HG02798 (cell line): ENCODE data around the gene PCID2.
"Not testable (repeated sequence)": the region's sequence is repeated elsewhere in the genome, so short reads cannot be mapped to it uniquely, and the experiment has no call there.

Experiments
- ATAC-seq: cut with Tn5 transposase; IDR thresholded peaks from one replicate; pipeline ENCODE4 v1.9.1; 2021; ENCODE audit warnings: mild to moderate bottlenecking; ENCODE audit not compliant: unreplicated experiment, poor library complexity

Gene PCID2

GRCh38 chr13:113169277-113170272 is 38.9 kb downstream of the PCID2 start:
- no peak for ATAC-seq

DNA sequence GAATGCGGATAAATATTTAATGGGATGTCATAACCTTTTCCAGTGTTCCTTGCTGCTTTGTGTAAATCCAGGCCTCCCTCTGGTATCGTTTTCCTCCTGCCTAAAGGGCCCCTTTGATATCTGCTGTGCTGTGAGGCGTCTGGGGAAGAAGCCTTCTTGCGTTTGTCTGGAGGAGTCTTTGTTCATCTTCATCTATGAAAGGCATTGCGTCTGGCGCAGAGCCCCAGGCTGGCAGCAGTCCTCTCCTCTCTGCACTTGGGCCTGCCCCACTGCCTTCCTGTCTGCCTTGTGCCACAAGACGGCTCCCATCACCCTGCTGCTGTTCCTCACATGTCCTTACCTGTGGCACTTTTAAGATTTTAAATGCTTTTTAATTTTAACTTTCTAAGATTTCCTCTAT is 40.3 kb downstream of the PCID2 start:
- no peak for ATAC-seq

GRCh38 chr13:113167575-113167974 is 40.9 kb downstream of the PCID2 start:
- ATAC-seq: no peak

- ATAC-seq: no peak
Measured at GRCh38 chr13:113167155-113167554, 41.3 kb downstream of the PCID2 start.

GRCh38 chr13:113166681-113167080 is 41.8 kb downstream of the PCID2 start:
- no peak for ATAC-seq

GRCh38 chr13:113166266-113166665 is 42.2 kb downstream of the PCID2 start:
- no peak for ATAC-seq

GRCh38 chr13:113164492-113164891 is 44.0 kb downstream of the PCID2 start:
- no peak for ATAC-seq

- ATAC-seq: no peak
Measured at GRCh38 chr13:113162783-113163685, 45.4 kb downstream of the PCID2 start.

DNA sequence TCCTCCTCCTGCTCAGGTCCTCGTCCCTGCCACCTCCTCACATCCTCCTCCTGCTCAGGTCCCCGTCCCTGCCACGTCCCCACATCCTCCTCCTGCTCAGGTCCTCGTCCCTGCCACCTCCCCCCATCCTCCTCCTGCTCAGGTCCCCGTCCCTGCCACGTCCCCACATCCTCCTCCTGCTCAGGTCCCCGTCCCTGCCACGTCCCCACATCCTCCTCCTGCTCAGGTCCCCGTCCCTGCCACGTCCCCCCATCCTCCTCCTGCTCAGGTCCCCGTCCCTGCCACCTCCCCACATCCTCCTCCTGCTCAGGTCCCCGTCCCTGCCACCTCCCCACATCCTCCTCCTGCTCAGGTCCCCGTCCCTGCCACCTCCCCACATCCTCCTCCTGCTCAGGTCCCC is 46.5 kb downstream of the PCID2 start:
- not testable (repeated sequence) for ATAC-seq

- ATAC-seq: no peak
Measured at GRCh38 chr13:113161433-113161832, 47.0 kb downstream of the PCID2 start.

GRCh38 chr13:113160983-113161382 is 47.5 kb downstream of the PCID2 start:
- ATAC-seq: no peak

GRCh38 chr13:113159701-113160100 is 48.8 kb downstream of the PCID2 start:
- no peak for ATAC-seq

DNA sequence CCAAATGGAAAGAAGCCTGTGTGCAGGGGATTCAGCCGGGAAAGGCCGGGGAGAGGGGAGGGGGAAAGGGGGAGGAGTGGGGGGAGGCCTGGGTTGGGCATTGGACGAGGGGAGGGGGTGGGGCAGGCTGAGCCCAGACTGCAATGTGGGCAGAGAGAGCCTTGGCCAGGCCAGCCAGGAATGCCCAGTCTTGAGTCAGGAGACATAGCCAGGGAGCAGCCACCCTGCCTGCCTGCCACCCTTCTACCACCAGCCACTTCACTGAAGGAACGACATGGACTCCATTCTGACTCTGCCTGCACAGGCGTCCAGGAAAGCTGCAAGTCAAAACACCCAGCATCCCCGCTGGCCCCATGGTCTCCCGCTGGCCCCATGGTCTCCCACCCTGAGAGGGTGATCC is 49.5 kb downstream of the PCID2 start:
- ATAC-seq: no peak

GRCh38 chr13:113157929-113158747 is 50.3 kb downstream of the PCID2 start, which contains the start of gene PROZ:
Gene PROZ (plus strand): TSS chr13:113158648. CDS start chr13:113158661, 13 bp downstream.
- no peak for ATAC-seq

DNA sequence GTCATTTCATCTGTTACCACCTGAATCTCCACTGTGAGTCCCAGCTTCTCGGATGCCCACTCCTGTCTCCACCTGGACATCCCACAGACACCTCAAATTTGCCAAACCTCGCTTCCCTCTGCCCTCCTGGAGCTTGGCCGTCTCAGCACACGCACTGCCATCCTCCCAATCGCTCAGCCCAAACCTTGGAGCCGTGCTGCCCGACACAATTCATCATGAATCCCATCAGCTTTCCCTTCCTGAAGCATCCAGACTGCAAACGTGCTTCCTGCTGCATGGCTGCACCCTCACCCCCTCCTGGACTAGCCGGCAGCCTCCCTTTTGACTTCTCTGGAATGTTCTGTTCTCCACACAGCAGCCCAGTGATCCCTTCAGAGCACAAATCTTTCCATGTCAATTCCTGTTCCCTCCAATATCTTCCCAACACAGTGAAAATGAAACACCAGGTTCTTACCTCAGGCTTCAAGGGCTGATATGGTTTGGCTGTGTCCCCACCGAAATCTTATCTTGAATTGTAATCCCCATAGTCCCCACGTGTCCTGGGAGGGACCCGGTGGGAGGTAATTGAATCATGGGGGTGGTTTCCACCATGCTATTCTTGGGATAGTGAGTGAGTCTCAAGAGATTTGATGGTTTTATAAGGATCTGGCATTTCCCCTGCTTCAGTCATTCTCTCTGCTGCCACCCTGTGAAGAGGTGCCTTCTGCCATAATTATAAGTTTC is 51.1 kb downstream of the PCID2 start:
- ATAC-seq: no peak

DNA sequence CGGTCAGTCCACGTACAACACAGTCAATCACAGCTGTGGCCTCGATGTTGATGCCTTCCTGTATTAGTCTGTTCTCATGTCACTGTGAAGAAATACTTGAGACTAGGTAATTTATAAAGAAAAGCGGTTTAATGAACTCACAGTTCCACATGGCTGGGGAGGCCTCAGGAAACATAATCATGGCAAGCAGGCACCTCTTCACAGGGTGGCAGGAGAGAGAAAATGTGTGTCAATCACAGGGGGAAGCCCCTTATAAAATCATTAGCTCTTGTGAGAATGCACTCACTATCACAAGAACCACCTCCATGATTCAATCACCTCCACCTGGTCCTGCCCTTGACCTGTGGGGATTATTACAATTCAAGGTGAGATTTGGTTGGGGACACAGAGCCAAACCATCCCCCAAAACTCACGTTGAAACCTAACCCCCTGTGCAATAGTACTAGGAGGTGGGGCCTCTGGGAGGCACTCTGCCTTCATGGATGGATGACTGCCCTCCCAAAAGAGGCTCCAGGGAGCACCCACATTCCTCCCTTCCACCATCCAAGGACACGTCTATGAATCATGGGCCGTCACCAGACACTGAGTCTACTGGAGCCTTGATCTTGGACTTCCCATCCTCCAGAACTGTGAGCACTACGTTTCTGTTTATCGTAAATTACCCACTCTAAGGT is 52.4 kb downstream of the PCID2 start:
- ATAC-seq: no peak

GRCh38 chr13:113155201-113155600 is 53.3 kb downstream of the PCID2 start:
- ATAC-seq: no peak

- peak; percentile 66 for ATAC-seq
Measured at GRCh38 chr13:113153810-113154748, 54.4 kb downstream of the PCID2 start.
